Transverse colon (tissue), 3 donors: ENCODE results near the gene RNF126.

Experiments used
- EP300 ChIP-seq: sonication (generic); formaldehyde crosslinking; IDR thresholded peaks from one replicate; pipeline ENCODE4 v1.6.1; 2017; ENCODE audit warnings: antibody characterized with exemption, low read depth
- TF ChIP-seq, protein P1 (sequence below), 5 experiments: fragments of 200-600 bp in 3 of 5; fragments of 450-650 bp in 2 of 5; sonication (generic) in 3 of 5; IDR thresholded peaks; 1 replicate in 2 of 5; 2 replicates in 3 of 5; pipeline ENCODE4 v1.5.1; 2016 to 2017; ENCODE audit warnings: antibody characterized with exemption in 5 of 5, inconsistent platforms in 3 of 5, mild to moderate bottlenecking in 2 of 5, moderate library complexity in 1 of 5

DNA sequence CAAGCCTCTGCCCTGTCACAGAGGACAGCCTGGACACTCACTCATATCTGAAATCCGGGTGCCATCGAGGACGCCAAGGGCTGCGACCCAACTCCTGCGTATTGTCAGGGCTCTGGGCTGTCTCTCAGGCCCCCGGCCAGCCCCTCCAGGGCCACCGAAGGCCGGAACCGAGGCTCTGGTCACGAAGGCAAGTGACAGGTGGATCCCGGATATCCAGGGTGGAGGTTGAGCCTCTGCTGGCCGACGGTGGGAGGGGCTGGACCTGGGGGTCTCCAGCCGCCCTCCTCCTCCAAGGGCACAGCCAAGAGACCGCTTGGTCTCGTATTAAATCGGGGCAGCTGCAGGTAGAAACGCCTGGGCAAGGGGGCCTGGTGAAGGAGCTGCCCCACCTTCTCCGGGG, 5.4 kb downstream of the RNF126 start:
- TF ChIP-seq, protein P1, sequence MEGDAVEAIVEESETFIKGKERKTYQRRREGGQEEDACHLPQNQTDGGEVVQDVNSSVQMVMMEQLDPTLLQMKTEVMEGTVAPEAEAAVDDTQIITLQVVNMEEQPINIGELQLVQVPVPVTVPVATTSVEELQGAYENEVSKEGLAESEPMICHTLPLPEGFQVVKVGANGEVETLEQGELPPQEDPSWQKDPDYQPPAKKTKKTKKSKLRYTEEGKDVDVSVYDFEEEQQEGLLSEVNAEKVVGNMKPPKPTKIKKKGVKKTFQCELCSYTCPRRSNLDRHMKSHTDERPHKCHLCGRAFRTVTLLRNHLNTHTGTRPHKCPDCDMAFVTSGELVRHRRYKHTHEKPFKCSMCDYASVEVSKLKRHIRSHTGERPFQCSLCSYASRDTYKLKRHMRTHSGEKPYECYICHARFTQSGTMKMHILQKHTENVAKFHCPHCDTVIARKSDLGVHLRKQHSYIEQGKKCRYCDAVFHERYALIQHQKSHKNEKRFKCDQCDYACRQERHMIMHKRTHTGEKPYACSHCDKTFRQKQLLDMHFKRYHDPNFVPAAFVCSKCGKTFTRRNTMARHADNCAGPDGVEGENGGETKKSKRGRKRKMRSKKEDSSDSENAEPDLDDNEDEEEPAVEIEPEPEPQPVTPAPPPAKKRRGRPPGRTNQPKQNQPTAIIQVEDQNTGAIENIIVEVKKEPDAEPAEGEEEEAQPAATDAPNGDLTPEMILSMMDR (IDR thresholded peaks at IDR 0.05), result no peak
- no peak for TF ChIP-seq EP300
